NB4 (cell line): ENCODE measurements around the gene NUDT21.

ENCODE experiments used
- CTCF ChIP-seq: IDR thresholded peaks from one replicate; pipeline ENCODE4 v1.5.1; 2012; ENCODE audit warnings: low read depth, low read length
- POLR2A ChIP-seq: IDR thresholded peaks from 2 replicates; pipeline ENCODE4 v1.6.1; 2011; ENCODE audit warnings: mild to moderate bottlenecking; ENCODE audit not compliant: insufficient read length; ENCODE audit errors: extremely low read depth

GRCh38 chr16:56419740-56420548 is 31.2 kb downstream of the NUDT21 start:
- TF ChIP-seq CTCF (no peak), POLR2A (no peak)
